Right lobe of liver (tissue), 6 donors: ENCODE results near the gene SLC6A11. TPM values are rescaled to one million over a fixed set of nuclear protein-coding genes. Genes with fewer than 3 reads are reported as not detected.

Experiments used
- ATAC-seq, 4 donors: fragments of 200-7000 bp; cut with Tn5 transposase; one replicate each; pipeline ENCODE4 v1.9.1; 2020; ENCODE audit warnings: mild to moderate bottlenecking in 4 of 4, moderate library complexity in 4 of 4
- DNase-seq, 3 donors: peaks; one replicate each; pipeline ENCODE4 v3.0.0-alpha.2; 2020
- H3K27ac ChIP-seq, 3 donors: fragments of 200-600 bp; one replicate each; pipeline ENCODE4 v1.8.0; 2022
- H3K27me3 ChIP-seq, 2 donors: fragments of 200-600 bp; one replicate each; pipeline ENCODE4 v1.8.0; 2022
- H3K36me3 ChIP-seq, 4 donors: fragments of 200-600 bp; sonication (generic) in 1 of 4; one replicate each; pipeline versions ENCODE4 v1.5.1 to v1.8.0; 2017 to 2022; ENCODE audit warnings: control low read depth in 1 of 4
- H3K4me1 ChIP-seq, 4 donors: fragments of 200-600 bp; sonication (generic) in 1 of 4; one replicate each; pipeline versions ENCODE4 v1.5.1 to v1.8.0; 2017 to 2022; ENCODE audit warnings: control low read depth in 1 of 4
- H3K4me3 ChIP-seq, 3 donors: fragments of 200-600 bp; one replicate each; pipeline ENCODE4 v1.8.0; 2022
- H3K9me3 ChIP-seq, 4 donors: fragments of 200-600 bp; sonication (generic) in 1 of 4; one replicate each; pipeline versions ENCODE4 v1.5.1 to v1.8.0; 2017 to 2022; ENCODE audit warnings: control low read depth in 1 of 4
- CTCF ChIP-seq, 4 donors: fragments of 200-600 bp in 3 of 4; fragments of 450-650 bp in 1 of 4; IDR thresholded peaks; one replicate each; pipeline versions ENCODE4 v1.5.1 to v1.8.0; 2016 to 2022; ENCODE audit warnings: antibody characterized with exemption in 4 of 4, mild to moderate bottlenecking in 2 of 4
- POLR2A ChIP-seq: fragments of 450-650 bp; IDR thresholded peaks from one replicate; pipeline ENCODE4 v1.6.1; 2017; ENCODE audit warnings: antibody characterized with exemption, mild to moderate bottlenecking
- WGBS: methylation state at CpG from one replicate; pipeline ENCODE4 v1.1.6; 2018; ENCODE audit warnings: low coverage, low lambda C conversion rate; ENCODE audit not compliant: insufficient coverage; ENCODE audit errors: missing lambda C conversion rate; 5-methylcytosine and 5-hydroxymethylcytosine counted together
- intact Hi-C, 2 donors: fragments of 100-400 bp; cut with DNase I; formaldehyde crosslinking; loops; one replicate each; pipeline versions ENCODE4 v1.11.2 to v1.14.1; 2022
- total RNA-seq, 6 experiments: library from RNA; depleted of rRNA in 2 of 6; stranded (reverse); fragments of >200 nt in 2 of 6; fragmentation: NEBNext Ultra II Directional in 3 of 6; extraction: Animal tissue kit (Norgen Biotek cat#: 25700) in 3 of 6; gene quantifications; one replicate each; pipeline versions ENCODE4 v1.1.0 to v1.2.4, GENCODE V29; 2016 to 2023
- donor health status: DM: no; HTN: yes; CAD: no.
- donor health status: DM: no; HTN: no; CAD: no.
- donor health status: DM: no; HTN: no; CAD: no.
- donor health status: DM: no; HTN: yes; CAD: no.
- donor health status: DM: no; HTN: yes; CAD: no.

SLC6A11 gene
- total RNA-seq, 6 experiments from 2014 or later: 0.06 to 0.42 (median 0.12) TPM; not detected in 1

GRCh38 chr3:10955711-10956453 lies 139.9 kb downstream of the SLC6A11 start:
- Histone ChIP-seq H3K9me3 (no peaks in the 10 kb centered on the region), H3K4me3 (no peak overlapping the region), H3K36me3 (no peaks in the 10 kb centered on the region), H3K4me1 (no peaks in the 10 kb centered on the region), H3K27me3 (no peaks in the 10 kb centered on the region), H3K27ac (no peak overlapping the region)
- TF ChIP-seq CTCF (IDR thresholded peaks at IDR 0.05) (no peak), POLR2A (no peak)
- intact Hi-C loops: no loop called here
- DNase-seq (no peak), ATAC-seq (no peak)
- 78% methylated on average over 4 of the region's 15 CpGs for WGBS

DNA sequence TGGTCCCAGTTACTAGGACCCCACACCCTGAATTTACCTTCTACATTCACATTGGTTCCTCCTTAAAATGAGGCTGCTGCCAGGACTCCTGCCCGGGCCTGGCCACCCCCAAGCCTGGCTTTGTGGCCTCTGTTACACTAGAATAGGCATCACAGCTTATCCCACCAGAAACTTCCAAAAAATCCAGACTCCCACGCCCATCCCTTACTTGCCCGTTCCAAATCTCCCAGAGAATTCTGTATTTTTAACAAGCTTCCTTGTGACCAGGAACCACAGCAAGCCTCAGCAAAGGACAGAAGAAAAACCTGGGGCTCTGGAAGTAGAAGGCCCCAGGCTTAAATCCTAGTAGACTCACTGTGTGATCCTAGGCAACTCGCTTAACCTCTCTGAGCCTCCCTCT lies 140.5 kb downstream of the SLC6A11 start:
- intact Hi-C loops: no loop called here
- Histone ChIP-seq H3K27ac (no peak overlapping the region), H3K27me3 (no peaks in the 10 kb centered on the region), H3K9me3 (no peaks in the 10 kb centered on the region), H3K36me3 (no peaks in the 10 kb centered on the region), H3K4me3 (no peak overlapping the region), H3K4me1 (no peaks in the 10 kb centered on the region)
- TF ChIP-seq CTCF (IDR thresholded peaks at IDR 0.05) (no peak), POLR2A (no peak)
- no peak for DNase-seq
- 56% methylated on average over 3 of the region's 4 CpGs for WGBS
- ATAC-seq: no peak

DNA sequence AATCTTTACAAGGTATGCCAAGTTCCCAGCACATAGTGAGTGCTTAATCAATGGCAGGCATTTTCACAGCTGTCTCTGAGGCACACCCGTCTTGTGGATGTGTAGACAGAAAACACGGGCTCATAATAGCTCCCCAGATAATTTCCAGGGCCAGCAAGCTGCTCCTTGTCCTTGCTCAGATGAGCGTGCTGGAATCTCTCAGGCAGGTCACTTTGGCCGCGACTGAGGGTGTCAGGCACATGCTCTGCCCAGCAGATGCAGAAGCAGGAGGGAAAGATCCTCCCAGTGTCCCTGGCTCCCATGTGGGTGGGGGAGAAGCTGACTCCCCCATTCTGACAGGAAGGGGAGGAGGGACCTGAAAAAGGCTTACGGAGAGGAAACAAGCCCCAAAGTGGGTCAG lies 141.0 kb downstream of the SLC6A11 start:
- H3K36me3 ChIP-seq: no peaks in the 10 kb centered on the region
- TF ChIP-seq CTCF (IDR thresholded peaks at IDR 0.05): no peak
- no peak for TF ChIP-seq POLR2A
- H3K27me3 ChIP-seq: no peaks in the 10 kb centered on the region
- no peak overlapping the region for H3K4me3 ChIP-seq
- intact Hi-C loops: no loop called here
- H3K9me3 ChIP-seq: no peaks in the 10 kb centered on the region
- DNase-seq: no peak
- no peaks in the 10 kb centered on the region for H3K4me1 ChIP-seq
- H3K27ac ChIP-seq: no peak overlapping the region
- ATAC-seq: no peak
- 66% methylated on average over 2 of the region's 6 CpGs for WGBS

GRCh38 chr3:10957976-10958749 lies 142.1 kb downstream of the SLC6A11 start:
- no peaks in the 10 kb centered on the region for H3K4me1 ChIP-seq
- H3K27me3 ChIP-seq: no peaks in the 10 kb centered on the region
- DNase-seq (no peak), ATAC-seq (no peak)
- TF ChIP-seq CTCF (IDR thresholded peaks at IDR 0.05): no peak
- TF ChIP-seq POLR2A: no peak
- WGBS: 81% methylated on average over 12 of the region's 17 CpGs
- no peaks in the 10 kb centered on the region for H3K36me3 ChIP-seq
- no peak overlapping the region for H3K27ac ChIP-seq
- no peak overlapping the region for H3K4me3 ChIP-seq
- intact Hi-C loops: no loop called here
- H3K9me3 ChIP-seq: no peaks in the 10 kb centered on the region
